Thyroid gland (tissue), 4 donors: ENCODE results near the gene KIF16B.

Experiments
- CTCF ChIP-seq, 6 experiments: fragments of 200-600 bp in 3 of 6; fragments of 450-650 bp in 3 of 6; sonication (generic) in 3 of 6; IDR thresholded peaks; one replicate each; pipeline ENCODE4 v1.5.1; 2016 to 2019; ENCODE audit warnings: antibody characterized with exemption in 6 of 6, mild to moderate bottlenecking in 2 of 6, inconsistent platforms in 1 of 6, moderate library complexity in 1 of 6
- POLR2A ChIP-seq, 2 donors: fragments of 450-650 bp; IDR thresholded peaks; one replicate each; pipeline ENCODE4 v1.6.1; 2017; ENCODE audit warnings: antibody characterized with exemption in 2 of 2, mild to moderate bottlenecking in 2 of 2, moderate library complexity in 1 of 2

- TF ChIP-seq CTCF (IDR thresholded peaks at IDR 0.05) (no peak), POLR2A (IDR thresholded peaks at IDR 0.05) (no peak)
These were observed 350.3 kb downstream of the KIF16B start for GRCh38 chr20:16222859-16223411.
